Stimulated activated CD8-positive, alpha-beta memory T cell treated with anti-CD3 and anti-CD28 coated beads, Interleukin-4, amount 100 ng/mL, for 24 hours (primary cell): Measurements from ENCODE around the gene PAX5.

Source experiments
- DNase-seq: peaks from one replicate; pipeline ENCODE4 v3.0.0-alpha.2; 2020; ENCODE audit warnings: low read depth

PAX5 gene

DNA sequence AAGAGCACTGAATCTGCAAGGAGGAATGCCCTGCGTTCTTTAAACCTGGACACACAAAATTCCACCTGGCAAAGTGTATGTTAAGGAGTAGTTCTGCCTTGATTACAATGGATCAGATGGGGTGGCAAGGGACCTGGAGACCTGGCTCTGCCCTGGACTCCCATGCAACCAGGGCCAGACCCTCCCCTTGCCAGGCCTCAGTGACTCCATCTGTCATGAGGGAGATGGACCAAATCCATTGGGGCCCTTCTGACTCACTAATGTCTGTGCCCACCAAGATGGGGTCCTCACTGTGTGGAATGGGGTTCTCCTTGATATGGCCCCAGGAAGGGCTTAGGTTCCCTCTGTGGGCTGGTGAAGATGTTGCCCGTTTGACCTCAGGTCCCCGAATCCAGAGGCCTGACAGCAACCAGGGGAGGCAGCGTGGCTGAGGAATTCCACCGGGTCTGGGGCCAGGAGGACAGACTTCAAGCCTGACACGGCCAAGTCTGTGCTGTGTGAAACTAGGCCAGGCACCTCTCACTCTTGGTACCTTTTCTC, 100.3 kb downstream of the PAX5 start:
- DNase-seq, result no peak

DNA sequence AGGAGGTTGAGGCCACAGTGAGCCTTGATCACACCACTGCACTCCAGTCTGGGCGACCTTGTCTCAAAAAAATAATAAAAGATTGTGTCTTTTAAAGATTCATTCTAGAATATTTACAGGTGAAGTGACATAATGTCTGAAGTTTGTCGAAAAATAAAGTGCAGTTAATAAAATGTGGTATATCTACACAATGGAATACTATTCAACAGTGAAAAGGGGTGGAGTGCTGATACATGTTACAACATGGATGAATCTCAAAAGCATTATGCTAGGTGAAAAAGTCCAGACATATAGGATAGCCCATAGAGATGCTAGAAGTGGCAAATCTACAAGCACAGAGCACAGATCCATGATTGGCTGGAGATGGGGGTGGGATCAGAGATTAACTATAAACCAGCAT, 101.9 kb downstream of the PAX5 start:
- no peak for DNase-seq

DNA sequence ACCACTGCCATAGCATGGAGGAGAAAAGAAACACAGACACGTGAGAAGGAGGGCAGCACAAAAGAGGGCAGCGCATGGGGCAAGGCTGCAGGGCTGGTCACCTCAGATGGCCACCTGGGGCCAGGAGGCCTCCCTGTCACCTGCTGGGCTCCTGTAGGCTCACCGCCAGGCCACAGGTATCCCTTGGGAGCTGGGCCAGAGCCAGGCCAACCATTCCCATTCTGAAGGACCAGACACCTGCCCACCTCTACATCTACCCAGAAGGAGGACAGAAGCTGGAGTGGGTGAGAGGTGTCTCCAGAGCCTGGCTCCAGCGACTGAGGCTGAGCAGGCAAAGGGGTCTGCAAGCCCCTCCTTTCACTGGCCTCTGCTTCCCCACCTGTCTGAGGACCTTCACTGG, 103.1 kb downstream of the PAX5 start:
- DNase-seq, result no peak

DNA sequence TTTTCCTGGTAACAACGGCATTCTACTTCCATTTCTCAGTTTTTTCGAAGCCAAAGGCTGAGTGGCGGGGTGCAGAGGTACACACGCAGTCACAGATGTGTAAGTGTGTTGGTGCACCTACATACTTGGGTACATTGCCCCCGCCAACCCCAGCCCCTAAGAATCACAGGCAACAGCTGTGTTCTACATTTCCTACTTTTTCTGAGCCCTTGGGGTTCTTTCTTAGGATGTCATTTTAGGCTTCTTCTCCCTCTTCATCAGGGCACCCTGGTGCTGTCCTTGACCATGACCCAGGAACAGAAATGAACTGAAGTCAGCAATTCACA, 104.8 kb downstream of the PAX5 start:
- DNase-seq, result no peak

DNA sequence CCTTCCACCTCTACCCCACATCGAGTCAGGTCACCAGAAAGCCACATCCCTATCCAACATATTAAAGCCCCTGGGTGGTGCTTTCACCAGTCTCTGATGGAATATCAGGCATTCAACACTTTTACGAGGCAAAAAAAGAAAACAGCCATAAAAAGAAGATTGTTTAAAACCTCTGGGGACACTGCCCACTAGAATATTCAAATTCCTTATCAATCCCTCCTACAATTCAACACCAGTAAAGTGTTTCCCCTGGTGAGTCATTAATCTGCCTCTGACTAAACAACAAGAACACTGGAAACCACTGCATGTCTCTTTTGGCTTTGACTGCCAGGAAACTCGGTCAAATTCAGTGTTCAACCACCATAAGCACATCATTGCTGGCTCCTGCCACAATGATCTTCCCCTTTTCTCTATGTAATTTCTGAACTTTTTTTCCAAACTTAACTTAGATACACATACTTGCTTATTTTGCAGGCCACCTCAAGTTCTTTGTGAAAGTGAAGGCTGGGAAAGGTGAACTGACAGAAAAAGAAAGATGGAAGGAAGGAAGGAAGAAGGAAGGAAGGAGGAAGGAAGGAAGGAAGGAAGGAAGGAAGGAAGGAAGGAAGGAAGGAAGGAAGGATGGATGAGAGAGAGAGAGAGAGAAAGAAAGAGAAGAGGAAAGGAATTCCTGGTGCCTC, 105.3 kb downstream of the PAX5 start:
- no peak for DNase-seq

DNA sequence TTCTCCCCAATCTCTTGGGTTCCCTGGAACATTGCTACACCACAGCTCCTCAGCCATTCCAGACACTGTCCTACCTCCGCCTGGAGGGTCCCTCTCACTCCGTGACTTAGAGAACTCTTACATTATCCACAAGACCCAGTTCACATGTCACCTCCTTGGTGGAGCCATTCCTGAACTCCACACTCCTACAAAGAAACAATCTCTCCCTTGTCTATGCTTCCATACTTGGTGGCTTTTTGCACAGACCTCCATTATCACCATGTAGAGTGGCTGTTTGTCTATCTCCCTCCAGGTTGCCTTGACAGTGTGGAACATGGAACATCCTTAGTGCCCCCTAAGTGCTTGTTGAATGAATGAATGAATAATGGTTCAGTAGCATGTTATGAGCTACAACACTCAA, 105.9 kb downstream of the PAX5 start:
- DNase-seq, result no peak

DNA sequence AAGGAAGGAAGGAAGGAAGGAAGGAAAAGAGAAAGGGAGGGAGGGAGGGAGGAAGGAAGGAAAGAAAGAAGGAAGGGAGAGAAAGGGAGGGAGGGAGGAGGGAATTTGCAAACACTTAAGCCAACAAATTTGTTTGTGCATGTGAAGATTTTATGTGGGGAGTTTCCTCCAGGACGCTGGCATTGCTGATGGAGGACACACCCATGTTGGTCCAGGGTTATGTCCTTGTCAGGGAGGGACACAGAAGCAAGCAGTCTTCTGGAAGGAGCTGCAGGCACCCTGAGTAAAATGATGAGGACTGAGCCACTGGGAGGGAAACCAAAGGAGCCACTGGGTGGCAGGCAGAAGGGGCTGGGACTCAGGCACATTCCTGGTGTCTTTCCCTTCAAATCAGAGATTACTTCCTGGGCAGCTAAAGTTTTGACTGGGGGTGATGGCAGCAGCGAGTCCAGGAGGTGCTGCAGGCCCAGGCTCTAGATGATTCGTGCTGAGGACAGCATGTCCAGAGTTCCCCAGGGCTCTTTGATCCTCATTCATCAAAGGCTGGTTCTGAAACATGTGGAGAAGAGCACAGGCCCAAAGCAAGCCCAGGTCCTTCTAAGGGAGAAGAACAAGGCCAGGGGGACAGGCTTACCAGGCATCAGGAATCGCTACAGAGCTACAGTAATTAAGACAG, 109.2 kb downstream of the PAX5 start:
- DNase-seq, result no peak

DNA sequence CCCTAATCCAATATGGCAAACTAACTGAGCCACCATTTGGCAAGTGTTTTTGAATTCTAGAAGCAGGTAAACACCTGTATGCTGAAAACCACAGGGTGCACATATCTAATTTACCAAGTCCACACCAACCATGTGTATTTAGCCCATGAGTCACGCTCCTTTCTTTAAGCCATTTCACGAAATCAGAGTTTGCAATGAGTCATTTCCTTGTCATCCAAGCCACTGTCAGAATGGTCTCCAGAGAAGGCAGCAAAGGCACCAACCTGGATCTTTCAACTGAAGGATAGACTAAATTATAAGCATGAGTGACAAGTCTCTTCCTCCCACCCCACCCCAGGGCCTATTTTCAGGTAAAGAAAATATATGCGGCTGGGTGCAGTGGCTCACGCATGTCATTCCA, 110.0 kb downstream of the PAX5 start:
- DNase-seq, result no peak

DNA sequence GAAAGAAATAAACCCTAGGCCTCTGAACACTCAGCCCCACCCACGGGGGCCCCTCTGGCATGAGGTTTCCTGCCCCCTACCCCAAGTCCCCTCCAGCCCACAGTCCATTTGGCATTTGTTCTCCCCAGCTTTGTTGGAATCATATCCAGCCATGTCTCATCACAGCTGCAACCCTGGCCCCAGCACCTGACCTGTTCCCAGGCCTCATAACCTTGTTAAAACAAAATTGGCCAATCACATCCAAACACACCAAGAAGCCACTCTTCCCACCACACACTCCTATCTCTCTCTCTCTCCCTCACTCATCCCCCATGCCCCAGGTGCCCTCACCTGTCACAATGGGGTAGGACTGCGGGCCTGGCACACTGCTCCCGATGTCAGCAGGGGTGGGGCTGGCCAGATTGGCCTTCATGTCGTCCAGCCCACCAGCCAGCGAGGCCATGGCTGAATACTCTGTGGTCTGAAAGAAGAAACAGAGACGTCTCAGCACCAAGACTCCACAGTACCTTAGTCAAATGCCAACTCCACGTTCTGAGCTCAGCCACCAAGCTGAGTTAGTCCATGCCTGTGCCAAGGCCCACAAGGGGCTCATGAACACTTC, 110.9 kb downstream of the PAX5 start:
- DNase-seq, result no peak

DNA sequence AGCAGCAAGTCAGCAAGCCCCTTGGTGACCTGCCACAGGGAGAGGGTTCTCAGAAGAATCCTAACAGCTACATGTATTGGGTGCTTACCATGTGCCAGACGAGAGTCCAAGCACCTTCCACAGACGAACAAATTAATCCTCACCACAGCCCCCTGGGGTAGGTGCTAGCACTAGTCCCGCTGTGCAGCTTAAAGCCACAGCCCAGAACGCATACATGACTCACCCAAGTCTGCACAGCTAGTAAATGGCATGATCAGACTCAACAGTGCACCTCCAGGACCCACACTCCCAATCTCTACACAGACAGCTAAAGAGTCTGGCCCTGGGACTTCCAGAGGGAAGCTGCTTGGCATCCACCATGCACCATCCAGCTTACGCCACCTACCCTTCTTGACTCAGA, 111.5 kb downstream of the PAX5 start:
- DNase-seq, result no peak

DNA sequence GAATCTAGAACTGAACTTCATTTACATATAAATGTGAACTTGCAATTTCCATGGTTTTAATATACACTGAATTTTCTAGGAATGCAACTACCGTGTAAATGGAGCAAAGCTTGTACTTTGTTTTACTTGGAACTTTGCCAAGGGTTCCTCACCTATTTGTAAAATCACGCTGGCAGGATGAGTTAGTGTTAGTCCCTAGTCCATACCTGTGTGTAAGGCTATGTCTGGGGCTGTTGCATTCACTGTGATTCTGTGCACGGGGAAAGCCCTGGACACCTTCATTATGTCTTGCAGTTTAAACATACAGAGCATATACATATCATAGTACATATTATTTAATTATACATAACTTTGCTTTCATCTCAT, 119.9 kb downstream of the PAX5 start:
- no peak for DNase-seq

DNA sequence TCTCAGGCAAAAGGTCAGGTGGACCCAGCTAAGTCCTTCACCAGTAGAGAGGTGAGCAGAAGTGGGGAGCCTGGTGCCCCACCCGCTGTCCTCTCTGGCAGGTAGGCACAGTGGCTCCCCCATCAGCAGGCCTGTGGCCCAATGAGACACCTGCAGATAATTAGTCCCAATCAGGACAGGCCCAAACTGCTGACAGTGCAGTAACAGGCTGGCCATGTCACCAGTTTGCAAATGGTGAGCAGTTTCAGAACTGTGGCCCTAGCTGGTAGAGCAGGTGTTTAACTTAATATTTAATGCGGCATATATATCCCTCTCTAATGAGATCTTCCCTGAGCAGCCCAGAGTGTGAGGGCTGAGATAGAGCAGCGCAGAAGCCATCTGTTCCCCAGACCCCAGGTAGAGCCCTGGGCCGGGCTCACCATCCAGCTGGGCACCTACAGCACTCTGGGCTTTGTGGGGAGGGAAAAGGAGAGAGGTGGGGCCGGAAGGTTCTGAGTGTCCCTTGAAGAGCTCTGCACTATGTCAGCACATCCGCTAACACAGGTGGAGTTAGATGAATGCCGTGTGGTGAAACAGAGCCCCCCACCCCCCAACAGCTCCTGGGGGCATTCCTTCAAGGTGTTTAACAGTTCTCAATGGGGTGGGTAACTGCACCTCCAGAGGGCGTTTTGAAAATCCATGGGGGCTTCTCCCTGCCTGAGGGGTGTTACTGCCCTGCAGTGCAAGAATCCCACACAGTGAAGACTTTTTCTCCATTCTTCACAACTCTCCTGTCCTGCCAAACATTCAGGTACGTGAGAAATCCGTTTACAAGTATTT, 120.5 kb downstream of the PAX5 start:
- DNase-seq, result no peak

DNA sequence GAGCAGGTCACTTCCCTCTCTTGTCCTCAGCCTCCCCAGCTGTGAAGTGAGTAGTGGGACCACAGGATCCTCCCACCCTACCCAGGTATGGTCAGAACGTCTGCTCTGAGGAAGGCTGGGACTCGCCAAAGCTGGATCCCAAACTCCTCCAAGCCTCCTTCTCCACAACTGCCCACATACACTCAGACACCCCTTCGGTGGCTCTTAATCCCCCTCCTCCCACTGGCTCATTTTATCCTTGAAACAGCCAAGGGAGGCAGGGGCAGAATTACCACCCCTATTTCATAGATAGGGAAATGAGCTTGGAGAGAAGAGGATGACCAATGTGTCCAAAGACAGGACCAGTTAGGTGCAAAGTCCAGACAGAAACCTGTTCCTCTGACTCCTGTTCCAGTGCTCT, 121.4 kb downstream of the PAX5 start:
- no peak for DNase-seq

DNA sequence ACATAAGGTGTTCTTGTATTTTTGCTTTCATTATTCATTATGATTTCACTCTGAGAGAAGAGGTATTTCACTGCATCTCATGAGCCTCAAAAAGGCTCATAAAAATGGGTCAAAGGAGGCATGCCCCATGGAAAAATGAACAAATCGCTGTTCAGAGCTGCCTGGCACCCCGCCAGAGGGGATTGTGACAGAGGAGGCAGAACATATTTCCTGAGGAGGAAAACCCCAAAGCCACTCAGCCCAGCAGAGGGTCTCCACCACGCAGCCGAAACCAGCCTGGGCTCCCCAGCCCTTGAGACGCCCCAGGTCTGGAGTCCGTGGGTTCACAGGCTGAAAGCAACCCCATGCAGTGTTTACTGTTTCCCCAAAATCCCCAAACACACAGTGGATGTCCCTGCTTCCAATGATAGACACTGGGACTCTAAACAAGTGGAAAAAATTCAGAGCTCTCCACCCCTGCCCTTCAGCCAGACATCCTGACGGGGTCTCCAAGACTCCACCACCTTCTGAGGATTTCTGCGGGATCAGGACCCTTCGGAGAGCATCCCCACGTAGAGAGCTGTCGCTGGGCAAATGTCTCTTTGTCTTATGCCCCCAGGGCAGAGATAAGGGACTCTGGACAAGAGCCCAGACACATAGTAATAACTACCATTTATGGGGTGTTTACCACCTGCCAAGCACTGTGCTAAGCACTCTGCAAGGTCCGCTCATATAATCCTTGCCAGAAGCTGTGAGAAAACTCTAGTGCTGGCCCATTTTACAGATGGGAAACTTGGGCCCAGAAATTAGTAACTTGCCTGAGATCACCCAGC, 122.3 kb downstream of the PAX5 start:
- no peak for DNase-seq

DNA sequence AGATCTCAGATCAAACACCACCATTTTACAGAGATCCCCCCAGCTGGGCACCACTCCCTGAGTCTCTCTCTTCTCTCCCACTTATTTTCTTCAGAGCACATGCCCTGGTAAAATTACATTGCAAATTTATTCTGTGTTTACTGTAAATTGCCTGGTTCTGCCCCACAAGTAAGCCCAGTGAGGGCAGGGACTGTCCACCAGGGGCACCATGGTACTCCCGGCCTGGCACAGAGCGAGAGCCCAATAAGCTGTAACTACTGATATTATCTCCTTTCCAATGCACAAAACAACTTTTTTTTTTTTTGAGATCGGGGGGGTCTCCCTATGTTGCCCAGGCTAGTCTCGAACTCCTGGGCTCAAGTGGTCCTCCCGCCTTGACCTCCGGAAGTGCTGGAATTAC, 123.0 kb downstream of the PAX5 start:
- DNase-seq, result no peak

DNA sequence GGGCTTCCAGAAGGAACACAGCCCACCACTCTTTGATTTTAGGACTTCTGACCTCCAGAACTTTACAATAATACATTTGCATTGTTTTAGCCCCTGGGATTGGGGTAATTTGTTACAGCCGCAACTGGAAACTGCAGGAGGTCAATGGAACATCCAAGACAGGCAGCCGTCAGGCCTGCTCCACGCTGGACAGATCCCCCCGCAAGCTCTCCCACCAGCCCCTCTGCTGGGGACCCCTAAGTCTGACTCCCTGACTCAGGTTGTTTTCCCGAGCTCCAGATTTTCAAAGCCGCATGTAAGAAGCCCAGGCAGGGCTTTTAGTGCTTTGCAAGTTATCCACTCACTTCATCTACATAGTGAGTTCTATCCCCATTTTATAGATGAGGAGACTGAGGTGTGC, 127.6 kb downstream of the PAX5 start:
- DNase-seq, result no peak

DNA sequence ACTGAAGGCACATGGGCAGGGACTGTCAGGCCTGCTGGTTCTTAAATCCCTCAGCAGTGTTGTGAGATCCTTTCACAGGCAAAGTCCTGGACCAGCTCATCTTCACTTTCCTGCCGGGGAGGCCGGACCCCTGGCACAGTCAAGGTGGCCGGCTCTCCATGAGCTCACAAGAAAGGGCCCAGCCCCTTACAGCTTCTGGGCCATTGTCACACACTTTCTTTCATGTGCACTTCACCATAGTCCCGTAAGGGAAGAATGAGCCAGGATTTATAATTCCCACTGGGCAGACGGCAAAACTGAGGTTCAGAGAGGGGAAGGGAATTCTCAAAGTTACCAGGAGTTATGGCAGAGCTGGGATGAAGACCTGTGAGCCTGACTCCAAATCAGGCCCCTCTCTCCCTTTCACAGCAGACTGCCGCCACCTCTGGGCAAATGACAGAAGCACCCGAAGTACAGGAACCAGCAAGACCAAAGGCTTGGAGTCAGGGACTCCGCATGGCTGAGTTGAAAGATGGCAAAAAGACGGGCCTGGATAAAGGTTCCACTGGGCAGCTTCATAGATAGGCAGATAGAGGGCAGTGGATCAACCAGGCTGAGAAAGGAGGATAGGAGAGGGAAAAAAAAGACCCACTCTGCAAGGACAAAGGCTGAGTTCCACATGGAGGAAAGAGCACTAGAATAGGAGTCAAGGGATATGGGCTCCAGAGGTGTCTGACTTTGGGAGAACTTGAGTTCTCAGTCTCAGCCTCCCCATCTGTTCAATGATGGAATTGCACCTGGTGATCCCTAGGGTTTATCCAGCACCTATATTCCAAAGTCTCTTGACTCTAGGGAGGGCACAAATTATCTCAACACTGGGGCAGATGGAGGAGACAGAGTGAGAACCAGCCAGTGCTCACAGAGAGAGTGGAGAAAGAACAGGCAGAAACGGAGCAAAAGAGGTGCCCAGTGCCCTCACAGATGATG, 128.7 kb downstream of the PAX5 start:
- no peak for DNase-seq

DNA sequence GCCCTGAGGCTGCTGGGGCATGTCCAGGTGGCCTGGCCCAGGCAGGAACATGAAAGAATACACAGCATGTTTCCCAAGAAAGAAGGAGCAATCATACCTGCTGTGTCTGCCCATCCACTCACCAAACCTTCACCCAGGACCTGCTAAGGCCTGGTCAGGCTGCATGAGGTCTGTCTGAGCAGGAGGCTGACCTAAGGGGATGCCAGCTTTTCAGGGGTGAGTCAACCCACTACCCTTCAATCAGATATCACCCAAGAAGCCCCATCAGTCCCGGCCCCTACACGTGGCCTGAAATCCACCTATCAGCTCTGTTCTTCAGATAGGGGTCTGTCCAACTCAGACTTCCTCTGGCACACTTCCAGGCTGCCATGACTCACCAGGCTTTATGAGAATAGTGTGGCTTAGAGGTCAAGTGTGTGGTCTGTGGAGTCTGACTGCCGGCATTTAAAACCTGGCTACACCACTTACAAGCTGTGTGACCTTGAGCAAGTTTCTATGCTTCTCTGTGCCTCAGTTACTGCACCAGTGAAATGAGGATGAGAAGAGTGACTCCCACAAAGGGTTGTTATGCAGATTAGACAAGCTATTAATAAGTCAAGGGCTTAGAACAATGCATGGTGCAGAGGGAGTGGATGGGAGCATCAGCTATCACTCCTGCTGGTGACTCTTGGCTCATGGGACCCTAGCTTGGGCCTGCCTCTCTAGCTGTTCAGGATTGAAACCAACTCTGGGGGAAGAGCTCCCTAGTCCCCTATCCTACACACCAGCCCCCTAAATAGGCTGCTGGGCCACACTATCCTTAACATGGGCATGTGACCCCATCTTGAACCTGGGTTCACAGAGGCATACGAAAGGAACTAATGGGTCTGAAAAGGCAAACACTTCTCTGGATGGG, 130.3 kb downstream of the PAX5 start:
- DNase-seq, result peak; percentile 40

DNA sequence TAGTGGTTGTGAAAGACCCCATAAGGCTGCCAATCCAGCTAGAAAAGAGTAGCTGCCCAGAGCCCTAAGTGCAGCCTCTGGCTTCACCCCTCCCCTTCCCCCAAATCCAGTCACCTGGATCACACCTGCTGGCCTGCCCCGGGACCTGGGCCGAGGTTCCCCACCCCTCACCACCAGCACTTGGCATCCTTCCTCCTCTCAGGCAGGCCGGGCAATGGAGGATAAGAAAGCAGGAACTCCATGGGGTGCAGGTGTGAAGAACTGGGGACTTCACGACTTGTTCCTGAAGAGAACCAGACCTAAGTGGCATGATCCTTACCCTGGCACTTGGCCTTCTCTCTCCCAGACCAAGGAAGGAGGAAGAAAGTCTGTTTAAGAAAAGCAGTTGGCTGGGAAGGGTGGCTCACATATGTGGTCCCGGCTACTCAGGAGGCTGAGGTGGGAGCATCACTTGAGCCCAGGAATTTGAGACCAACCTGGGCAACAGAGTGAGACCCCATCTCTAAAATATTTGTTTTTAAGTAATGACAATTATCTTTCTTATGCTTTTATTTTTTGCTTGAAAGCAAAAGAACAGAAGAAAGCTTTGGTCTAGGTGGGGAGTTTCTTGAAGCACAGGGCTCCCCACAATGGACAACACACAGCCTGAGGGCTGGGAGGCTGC, 131.1 kb downstream of the PAX5 start:
- no peak for DNase-seq
